Urinary bladder (tissue), 4 donors: ENCODE results near the gene DMRT2. TPM values are rescaled to one million over a fixed set of nuclear protein-coding genes. Genes with fewer than 3 reads are reported as not detected.
A peak's percentile ranks its signal among the peaks of the same experiment; 100 is the strongest.

ENCODE experiments used
- DNase-seq: peaks from one replicate; pipeline ENCODE4 v3.0.0-alpha.2; 2015; ENCODE audit errors: extremely low spot score
- H3K27ac ChIP-seq: one replicate; pipeline ENCODE4 v1.5.1; 2013; ENCODE audit warnings: low read depth, mild to moderate bottlenecking, moderate library complexity
- H3K36me3 ChIP-seq: one replicate; pipeline ENCODE4 v1.6.1; 2013; ENCODE audit warnings: mild to moderate bottlenecking, moderate library complexity; ENCODE audit not compliant: insufficient read depth
- H3K4me1 ChIP-seq: one replicate; pipeline ENCODE4 v1.6.1; 2013; ENCODE audit warnings: mild to moderate bottlenecking, moderate library complexity; ENCODE audit not compliant: insufficient read depth
- H3K4me3 ChIP-seq: one replicate; pipeline ENCODE4 v1.5.1; 2013; ENCODE audit warnings: low read depth, low read length
- WGBS: extraction: QIAGEN DNeasy Blood & Tissue Kit; methylation state at CpG from one replicate; pipeline ENCODE4 v1.1.7; 2013; 5-methylcytosine and 5-hydroxymethylcytosine counted together
- polyA plus RNA-seq: library from polyadenylated mRNA; stranded (reverse); fragments of 200-250 nt; gene quantifications from one replicate; pipeline ENCODE4 v1.2.3, GENCODE V29; 2013
- total RNA-seq: library from RNA; depleted of rRNA; stranded (reverse); fragments of >200 nt; gene quantifications from one replicate; pipeline ENCODE4 v1.2.3, GENCODE V29; 2014
- donor health status: healthy with polysubstance abuse.
- donor health status: healthy.

Gene DMRT2
- total and polyA plus RNA-seq, 2 donors = 0.10 to 1.0 TPM

- no peak overlapping the region for H3K4me3 ChIP-seq
- no peak overlapping the region for H3K27ac ChIP-seq
- WGBS = 10% methylated on average over 41 of the region's 41 CpGs
- no peaks in the 10 kb centered on the region for H3K4me1 ChIP-seq
- no peaks in the 10 kb centered on the region for H3K36me3 ChIP-seq
- no peak for DNase-seq
These were observed 2.5 kb downstream of the DMRT2 start for GRCh38 chr9:1052365-1053281.

DNA sequence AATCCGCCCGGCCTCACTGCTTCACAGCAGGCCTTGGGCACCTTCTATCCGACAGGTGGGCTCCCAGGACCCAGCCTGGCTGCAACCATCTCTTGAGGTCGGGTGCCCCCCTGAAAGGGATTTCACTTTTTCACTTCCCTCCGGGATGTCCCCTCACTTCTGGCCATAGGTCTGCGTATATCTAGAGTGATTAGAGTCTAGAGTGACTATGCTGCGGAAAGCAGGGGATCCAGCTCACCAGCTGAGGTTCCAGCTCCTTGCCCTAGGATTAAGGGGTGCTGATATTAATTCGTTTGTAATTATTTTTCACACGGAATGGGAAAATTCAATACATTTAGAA is 3.1 kb downstream of the DMRT2 start:
- DNase-seq = no peak
- H3K4me3 ChIP-seq = no peak overlapping the region
- H3K27ac ChIP-seq = no peak overlapping the region
- no peaks in the 10 kb centered on the region for H3K36me3 ChIP-seq
- 8% methylated on average over 9 of the region's 9 CpGs for WGBS
- no peaks in the 10 kb centered on the region for H3K4me1 ChIP-seq

- Histone ChIP-seq H3K4me1 (no peaks in the 10 kb centered on the region), H3K27ac (no peak overlapping the region), H3K36me3 (no peaks in the 10 kb centered on the region), H3K4me3 (no peak overlapping the region)
- no peak for DNase-seq
- WGBS = 15% methylated on average over 10 of the region's 10 CpGs
These were observed 3.8 kb downstream of the DMRT2 start for GRCh38 chr9:1053986-1054425.

GRCh38 chr9:1055166-1055565 is 5.0 kb downstream of the DMRT2 start:
- Histone ChIP-seq H3K36me3 (no peaks in the 10 kb centered on the region), H3K4me3 (no peak overlapping the region), H3K4me1 (no peaks in the 10 kb centered on the region), H3K27ac (no peak overlapping the region)
- WGBS = 44% methylated on average over 5 of the region's 5 CpGs
- DNase-seq = no peak

GRCh38 chr9:1057910-1058309 is 7.8 kb downstream of the DMRT2 start:
- no peak overlapping the region for H3K27ac ChIP-seq
- H3K36me3 ChIP-seq = no peaks in the 10 kb centered on the region
- no peak for DNase-seq
- WGBS = 42% methylated on average over 3 of the region's 3 CpGs
- no peak overlapping the region for H3K4me3 ChIP-seq
- H3K4me1 ChIP-seq = no peaks in the 10 kb centered on the region

DNA sequence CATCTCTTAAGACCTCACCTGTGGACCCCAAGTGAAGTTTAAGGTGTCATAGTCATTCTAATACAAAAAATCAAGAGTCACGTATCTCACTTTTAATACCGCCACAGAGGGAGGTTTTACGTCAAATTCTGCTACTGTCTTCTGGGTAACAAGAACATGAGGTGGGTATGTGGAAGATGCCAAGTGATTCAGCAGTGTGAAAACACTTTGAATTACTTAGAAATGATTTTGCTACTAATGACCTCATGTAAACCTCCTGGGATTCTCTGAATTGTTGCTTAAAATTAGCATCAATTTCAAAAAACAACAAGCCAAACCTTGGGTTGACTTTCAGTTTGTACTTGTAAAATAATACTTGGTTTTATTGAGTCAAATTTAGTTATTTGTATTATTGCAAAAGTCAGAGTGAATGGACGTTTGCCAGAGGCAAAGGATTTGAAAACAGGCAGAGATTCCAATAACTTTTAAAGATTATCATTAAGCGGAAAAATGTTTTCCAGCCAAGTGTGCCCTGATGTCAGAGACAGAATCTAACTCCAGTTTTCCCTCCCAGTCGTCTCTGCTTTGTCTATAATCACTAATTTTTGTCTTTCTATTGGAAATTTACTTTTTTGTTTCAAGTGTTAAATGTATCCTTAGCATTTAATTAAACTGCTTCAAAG is 8.8 kb downstream of the DMRT2 start:
- H3K4me3 ChIP-seq = no peak overlapping the region
- 66% methylated on average over 6 of the region's 6 CpGs for WGBS
- DNase-seq = no peak
- H3K27ac ChIP-seq = no peak overlapping the region
- H3K4me1 ChIP-seq = no peaks in the 10 kb centered on the region
- no peaks in the 10 kb centered on the region for H3K36me3 ChIP-seq

GRCh38 chr9:1065130-1065529 is 15.0 kb downstream of the DMRT2 start:
- Histone ChIP-seq H3K36me3 (no peaks in the 10 kb centered on the region), H3K4me3 (no peak overlapping the region), H3K4me1 (no peaks in the 10 kb centered on the region), H3K27ac (no peak overlapping the region)
- DNase-seq = no peak
- 72% methylated on average over 2 of the region's 2 CpGs for WGBS

GRCh38 chr9:1070692-1071091 is 20.5 kb downstream of the DMRT2 start:
- WGBS = 57% methylated on average over 3 of the region's 3 CpGs
- H3K4me3 ChIP-seq = no peak overlapping the region
- DNase-seq = no peak
- H3K36me3 ChIP-seq = no peaks in the 10 kb centered on the region
- H3K4me1 ChIP-seq = no peaks in the 10 kb centered on the region
- no peak overlapping the region for H3K27ac ChIP-seq

GRCh38 chr9:1071730-1072129 is 21.6 kb downstream of the DMRT2 start:
- H3K4me1 ChIP-seq = no peaks in the 10 kb centered on the region
- no peak for DNase-seq
- WGBS = 65% methylated on average over 3 of the region's 3 CpGs
- H3K27ac ChIP-seq = no peak overlapping the region
- H3K36me3 ChIP-seq = no peaks in the 10 kb centered on the region
- no peak overlapping the region for H3K4me3 ChIP-seq

DNA sequence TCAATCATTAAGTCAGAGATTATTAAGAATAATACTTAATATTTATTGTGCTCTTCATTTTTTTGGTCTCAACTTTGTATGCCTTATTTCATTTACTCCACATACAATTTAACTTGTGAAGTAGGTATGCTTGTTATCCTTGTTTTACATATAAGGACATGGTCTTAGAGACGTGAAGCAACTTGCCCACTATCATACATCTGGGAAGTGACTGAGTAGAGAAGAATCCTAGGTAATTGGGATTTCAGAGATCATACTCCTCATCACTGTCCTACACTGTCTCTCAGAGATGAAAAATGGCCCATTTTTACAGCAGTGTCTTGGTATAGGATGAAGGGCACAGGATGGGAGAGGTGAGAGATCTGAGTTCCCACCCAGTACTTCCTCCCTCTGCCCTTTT is 23.3 kb downstream of the DMRT2 start:
- Histone ChIP-seq H3K4me3 (no peak overlapping the region), H3K36me3 (no peaks in the 10 kb centered on the region), H3K4me1 (no peaks in the 10 kb centered on the region), H3K27ac (no peak overlapping the region)
- DNase-seq = no peak
- 63% methylated on average over 1 of the region's 1 CpG for WGBS

DNA sequence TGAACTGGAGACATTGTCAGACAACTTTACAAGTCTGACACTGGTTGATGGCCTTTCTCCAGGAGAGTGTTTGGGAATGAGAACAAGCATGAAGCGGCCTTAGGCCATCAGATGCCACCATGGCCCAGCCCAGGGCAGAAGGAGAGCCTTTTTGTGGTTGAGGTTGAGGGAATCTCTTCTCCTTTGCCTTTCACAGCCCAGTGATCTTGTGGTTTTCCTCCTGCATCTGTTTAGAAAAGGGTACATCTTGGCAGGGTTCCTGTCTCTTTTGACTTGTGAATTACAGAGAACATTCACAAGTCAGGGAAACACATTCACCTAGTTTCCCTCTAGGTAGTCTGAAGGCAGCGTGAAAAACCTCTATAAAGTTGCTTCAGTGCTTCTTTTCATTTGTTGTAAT is 27.5 kb downstream of the DMRT2 start:
- Histone ChIP-seq H3K27ac (no peak overlapping the region), H3K36me3 (no peaks in the 10 kb centered on the region), H3K4me3 (no peak overlapping the region), H3K4me1 (no peaks in the 10 kb centered on the region)
- DNase-seq = no peak
- whole genome bisulfite sequencing = 76% methylated on average over 2 of the region's 2 CpGs

DNA sequence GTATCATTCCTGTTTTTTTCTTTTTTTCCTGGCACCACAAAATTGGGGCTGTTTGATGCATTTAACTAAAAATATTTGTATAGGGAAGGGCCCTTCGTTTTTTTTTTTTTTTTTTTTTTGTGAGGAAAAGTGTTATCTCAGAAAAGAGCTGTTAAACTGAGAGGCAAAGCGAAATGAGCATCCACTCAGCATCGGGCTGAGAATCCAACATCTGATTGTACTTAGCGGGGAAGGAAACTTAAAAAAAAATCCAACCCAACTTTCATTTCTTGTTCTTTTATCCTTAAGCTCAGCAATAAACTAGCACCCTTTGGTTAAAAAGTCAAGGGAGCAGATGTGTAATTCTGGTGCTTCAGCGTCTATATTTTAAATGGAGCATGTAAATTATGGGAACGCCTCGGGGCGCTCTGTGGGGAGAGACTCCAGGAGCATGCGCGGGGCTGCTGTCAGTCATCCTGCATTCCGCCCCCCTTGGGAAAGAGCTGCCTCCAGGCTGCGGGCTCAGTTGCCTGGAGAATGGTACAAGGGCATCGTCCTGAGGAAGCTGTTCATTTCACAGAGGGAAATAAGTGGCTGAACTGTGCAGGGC is 33.3 kb downstream of the DMRT2 start:
- no peaks in the 10 kb centered on the region for H3K4me1 ChIP-seq
- H3K4me3 ChIP-seq = peak overlapping the region; percentile 5
- no peak for DNase-seq
- 3% methylated on average over 13 of the region's 13 CpGs for WGBS
- H3K27ac ChIP-seq = no peak overlapping the region
- H3K36me3 ChIP-seq = no peaks in the 10 kb centered on the region

DNA sequence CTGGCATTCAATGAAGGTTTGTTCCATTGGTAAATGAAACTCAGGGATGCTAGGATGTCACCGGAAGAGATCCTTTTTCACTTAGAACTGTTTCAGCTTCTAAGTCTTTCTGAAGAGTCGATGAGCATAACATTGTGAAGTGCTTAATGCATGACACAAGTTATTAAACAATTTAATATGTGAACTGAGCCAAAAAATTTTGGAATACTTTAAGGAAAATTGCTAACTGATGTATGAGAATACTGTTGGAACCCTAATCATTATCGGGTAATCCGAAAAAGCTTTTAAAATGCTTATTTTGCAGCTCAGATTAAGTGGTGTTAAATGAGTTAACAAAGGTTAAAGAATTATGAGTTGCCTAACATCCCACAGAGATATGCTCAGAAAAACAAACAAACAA is 34.9 kb downstream of the DMRT2 start:
- 81% methylated on average over 4 of the region's 4 CpGs for WGBS
- no peak for DNase-seq
- no peak overlapping the region for H3K27ac ChIP-seq
- H3K36me3 ChIP-seq = no peaks in the 10 kb centered on the region
- no peak overlapping the region for H3K4me3 ChIP-seq
- H3K4me1 ChIP-seq = no peaks in the 10 kb centered on the region

DNA sequence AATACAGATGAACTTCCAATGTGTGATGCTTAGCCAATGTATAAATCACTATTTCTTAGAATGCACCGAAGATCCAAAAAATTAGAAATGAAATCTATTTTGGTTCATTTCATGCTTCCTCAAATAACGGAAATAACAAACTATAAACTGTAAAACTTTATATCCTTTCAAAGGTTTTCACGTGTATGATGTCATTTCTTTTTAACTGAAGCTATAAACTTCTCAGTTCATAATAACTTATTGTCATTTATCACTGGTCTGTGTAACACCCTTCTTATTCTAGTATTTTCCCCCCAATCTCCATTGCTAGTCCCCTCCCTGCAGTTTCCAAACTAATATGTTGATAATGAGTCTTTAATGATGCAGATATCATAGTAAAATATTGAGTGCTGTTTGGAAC is 36.4 kb downstream of the DMRT2 start:
- no peak for DNase-seq
- Histone ChIP-seq H3K4me3 (no peak overlapping the region), H3K4me1 (no peaks in the 10 kb centered on the region), H3K27ac (no peak overlapping the region), H3K36me3 (no peaks in the 10 kb centered on the region)
- WGBS = 63% methylated on average over 3 of the region's 3 CpGs
